Measurements from ENCODE around the gene HEG1.

- TF ChIP-seq EZH2 (optimal IDR thresholded peaks at IDR 0.05; ENCODE audit: low read depth, low read length) (no peak), CTCF (IDR thresholded peaks at IDR 0.05; ENCODE audit: low read length) (no peak), EZH2phosphoT487 (IDR thresholded peaks at IDR 0.05; ENCODE audit: low read length) (no peak)
Measured at GRCh38 chr3:125069452-125069851, 13.7 kb upstream of the HEG1 start.
